HUDEP-2 (cell line): ENCODE data around the gene FAM184A.
"Not testable (repeated sequence)": the region's sequence is repeated elsewhere in the genome, so short reads cannot be mapped to it uniquely, and the experiment has no call there.

Experiments used
- DNase-seq, 76 experiments: peaks; one replicate each; lab custom pipeline; 2025; ENCODE audit not compliant: unreplicated experiment in 76 of 76; lab: John Stamatoyannopoulos, UW

FAM184A gene

DNA sequence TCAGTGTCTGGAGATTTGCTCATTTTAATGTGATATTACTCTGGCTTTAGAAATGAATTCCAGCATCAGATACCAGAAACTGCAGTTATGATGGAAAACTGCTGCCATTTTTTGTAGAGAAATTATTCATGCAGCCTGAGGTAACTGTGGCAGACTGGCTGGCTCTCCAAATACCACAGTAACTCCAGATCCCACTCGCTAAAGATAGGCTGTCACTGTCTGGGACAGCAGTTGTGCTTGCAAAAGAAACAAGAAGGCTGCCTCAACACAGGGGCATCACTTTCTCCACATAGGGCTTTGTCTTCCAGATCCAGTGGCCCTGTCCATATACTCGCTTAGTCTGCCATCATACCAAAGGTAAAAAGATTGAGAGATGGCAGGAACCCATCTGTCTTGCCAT, 52.7 kb downstream of the FAM184A start:
- DNase-seq, result no peak

DNA sequence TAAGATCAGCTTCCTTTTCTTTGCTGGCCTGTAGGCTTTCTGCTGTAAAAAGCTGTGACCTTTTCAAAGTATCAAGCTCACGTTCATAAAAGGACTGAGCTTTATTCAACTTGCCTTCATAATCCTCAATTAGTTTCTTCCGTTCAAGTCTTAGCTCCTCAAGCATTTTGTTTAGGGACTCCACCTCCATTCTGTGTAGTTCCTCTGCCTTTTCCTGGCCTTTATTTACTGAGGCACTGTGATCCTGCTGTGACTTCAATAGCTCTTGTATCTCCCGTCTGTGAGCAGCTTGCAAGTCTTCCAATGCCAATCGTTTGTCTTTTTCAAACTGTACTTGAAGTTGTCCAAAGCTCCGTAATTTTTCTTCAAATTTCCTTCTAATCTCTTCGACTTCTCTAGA, 54.4 kb downstream of the FAM184A start:
- DNase-seq, result no peak

DNA sequence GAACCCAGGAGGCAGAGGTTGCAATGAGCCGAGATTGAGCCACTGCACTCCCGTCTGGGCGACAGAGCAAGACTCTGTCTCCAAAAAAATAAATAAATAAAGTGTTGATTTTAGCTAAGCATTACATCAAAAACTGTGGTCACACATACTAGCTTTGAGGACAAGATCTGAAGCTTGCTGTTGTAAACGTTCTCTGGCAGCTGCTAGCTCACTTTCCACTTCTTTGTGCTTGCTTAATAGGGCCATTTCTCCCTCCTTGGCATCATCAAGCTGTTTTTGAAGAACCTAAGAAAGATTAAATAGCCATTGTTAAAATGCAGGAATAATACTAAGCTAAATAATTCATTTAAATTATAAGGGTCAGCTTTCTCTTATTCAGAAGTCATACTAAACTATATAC, 55.7 kb downstream of the FAM184A start:
- no peak for DNase-seq

DNA sequence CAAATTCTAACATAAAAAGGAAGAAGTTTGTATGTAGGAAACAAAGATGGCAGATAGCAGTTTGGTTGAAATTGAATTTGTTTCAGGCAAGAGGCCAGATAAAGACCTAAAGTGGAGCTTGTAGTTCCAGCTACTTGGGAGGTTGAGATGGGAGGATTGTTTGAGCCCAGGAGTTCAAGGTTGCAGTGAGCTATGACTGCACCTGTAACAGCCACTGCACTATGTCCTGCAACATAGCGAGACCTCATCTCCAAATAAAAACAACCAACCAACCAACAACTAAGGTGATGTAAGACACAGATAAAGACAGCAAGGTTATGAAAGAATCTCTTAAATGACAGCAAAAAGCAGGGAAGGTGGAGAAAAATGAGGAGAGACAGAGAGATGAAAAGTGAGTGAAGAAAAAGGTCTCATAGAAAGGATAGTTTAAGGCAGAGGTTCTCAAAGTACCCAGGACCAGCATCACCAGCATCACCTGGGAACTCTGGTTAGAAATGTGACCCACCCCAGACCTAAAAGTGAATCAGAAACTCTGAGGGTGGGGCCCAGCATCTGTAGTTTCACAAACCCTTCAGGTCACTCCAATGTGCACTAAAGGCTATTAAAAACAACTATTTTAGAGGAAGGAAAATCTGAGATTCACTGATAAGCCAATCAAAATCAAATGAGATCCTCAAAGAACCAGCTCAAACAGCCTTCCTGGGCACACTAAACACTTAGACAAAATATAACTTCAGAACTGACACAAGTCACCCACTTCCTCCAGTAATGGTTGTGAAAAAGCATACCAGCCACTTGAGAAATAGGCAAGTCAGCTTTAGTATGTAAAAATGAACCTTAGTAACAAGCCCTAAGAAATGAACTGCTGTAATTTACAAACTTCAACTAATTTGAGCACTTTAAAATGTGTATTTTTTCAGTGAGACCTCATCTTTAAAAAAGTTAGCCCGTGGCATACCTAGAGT, 57.6 kb downstream of the FAM184A start:
- no peak for DNase-seq

DNA sequence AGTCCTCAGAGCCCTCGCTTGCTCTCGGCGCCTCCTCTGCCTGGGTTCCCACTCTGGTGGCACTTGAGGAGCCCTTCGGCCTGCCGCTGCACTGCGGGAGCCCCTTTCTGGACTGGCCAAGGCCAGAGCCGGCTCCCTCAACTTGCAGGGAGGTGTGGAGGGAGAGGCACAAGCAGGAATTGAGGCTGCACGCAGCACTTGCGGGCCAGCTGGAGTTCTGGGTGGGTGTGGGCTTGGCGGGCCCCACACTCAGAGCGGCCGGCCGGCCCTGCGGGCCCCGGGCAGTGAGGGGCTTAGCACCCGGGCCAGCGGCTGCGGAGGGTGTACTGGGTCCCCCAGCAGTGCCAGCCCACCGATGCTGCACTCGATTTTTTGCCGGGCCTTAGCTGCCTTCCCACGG, 63.3 kb downstream of the FAM184A start:
- DNase-seq, result not testable (repeated sequence)

DNA sequence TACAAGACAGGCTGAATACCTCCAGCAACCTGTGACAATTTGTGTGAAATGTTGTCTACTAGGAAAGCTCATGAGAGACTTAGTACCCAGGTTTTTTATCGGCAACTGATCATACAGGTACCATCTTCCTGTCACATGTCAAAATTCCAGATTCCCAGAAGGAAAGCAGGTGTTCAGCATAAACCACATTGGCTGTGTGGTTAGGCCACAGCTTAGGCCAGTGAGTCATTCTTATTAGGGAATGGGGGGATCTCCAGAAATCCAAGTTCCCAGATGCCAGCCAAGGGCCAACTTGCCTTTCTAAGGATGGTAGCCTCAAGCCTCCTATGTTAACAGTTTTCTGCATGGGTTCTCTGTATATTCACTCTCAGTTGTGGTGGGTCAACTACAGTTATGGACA, 65.9 kb downstream of the FAM184A start:
- no peak for DNase-seq

DNA sequence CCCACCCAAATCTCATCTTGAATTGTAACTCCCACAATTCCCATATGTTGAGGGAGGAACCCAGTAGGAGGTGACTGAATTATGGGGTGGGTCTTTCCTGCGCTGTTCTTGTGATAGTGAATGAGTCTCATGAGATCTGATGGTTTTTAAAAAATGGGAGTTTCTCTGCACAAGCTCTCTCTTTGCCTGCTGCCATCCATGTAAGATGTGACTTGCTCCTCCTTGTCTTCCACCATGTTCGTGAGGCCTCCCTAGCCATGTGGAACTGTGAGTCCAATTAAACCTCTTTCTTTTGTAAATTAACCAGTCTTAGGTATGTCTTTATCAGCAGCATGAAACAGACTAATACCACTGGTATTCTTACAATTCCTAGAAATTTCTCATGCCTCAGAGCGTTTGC, 69.2 kb downstream of the FAM184A start:
- not testable (repeated sequence) for DNase-seq

DNA sequence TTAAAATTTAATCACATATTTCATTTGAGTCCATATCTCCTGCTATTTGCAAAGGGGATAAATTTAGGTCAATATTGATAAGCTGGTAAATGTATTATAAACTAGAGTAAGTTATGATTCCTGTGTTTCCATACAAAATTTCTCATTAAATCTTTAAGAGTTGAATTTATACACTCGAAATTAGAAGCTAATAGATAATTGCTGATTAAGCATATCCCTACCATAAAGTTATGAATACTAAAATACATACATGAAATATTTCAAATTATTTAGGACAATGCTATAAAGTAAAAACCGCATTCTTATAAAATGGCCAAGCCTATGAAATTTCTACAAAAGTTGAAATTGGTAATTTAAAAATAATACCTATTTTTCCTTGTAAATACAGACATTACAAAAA, 71.5 kb downstream of the FAM184A start:
- no peak for DNase-seq

DNA sequence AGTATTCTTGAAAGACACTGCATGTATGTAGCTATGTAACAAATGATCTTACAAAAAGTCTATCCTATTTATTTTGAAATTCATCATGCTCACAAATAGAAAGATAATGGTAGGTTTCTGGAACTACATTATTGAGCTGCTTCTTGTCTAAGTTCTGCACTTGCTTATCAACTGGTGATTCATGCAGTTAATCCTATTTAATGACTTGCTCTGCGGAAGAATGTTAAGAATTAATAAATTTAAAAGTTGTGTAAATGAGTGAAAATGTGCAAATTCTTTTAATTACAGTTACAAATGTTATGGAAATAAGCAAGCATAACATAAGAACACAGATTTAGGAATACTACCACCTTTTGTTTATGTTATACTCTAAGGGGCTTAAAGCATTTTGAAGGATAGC, 76.4 kb downstream of the FAM184A start:
- DNase-seq, result no peak

DNA sequence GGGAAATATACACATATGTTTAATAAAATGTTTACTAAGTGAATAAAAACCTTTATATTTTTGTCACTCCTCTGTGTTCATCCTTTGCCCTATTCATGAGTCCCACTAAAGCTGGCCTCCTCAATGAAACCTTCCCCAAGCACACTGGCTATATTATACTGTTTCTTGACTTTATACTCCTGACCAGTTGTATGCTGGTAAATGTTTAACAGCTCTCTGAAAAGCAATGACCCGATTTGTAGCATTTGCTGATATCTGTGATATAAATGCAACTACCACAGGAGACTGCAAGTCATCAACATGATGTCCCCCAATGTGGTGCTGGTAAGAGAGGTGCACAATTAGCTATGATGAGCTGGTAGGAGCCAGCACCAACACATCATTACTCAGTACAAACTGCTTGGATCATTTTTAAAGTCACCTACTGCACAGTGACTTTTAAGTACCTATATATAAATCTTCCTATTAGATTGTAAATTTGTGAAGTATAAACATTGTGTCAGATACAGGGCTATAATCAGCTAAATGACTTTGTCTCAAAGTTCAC, 78.9 kb downstream of the FAM184A start:
- DNase-seq, result no peak

DNA sequence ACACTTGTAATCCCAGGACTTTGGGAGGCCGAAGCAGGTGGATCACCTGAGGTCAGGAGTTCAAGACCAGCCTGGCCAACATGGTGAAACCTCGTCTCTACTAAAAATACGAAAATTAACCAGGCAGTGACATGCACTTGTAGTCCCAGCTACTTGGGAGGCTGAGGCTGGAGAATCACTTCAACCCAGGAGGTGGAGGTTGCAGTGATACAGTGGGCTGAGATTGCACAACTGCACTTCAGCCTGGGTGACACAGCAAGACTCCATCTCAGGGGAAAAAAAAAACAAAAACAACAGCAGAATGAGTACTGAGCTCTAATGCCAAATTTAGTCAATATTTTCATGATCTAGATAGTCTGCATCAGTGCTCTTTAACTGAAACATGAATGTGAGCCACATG, 81.0 kb downstream of the FAM184A start:
- not testable (repeated sequence) for DNase-seq

DNA sequence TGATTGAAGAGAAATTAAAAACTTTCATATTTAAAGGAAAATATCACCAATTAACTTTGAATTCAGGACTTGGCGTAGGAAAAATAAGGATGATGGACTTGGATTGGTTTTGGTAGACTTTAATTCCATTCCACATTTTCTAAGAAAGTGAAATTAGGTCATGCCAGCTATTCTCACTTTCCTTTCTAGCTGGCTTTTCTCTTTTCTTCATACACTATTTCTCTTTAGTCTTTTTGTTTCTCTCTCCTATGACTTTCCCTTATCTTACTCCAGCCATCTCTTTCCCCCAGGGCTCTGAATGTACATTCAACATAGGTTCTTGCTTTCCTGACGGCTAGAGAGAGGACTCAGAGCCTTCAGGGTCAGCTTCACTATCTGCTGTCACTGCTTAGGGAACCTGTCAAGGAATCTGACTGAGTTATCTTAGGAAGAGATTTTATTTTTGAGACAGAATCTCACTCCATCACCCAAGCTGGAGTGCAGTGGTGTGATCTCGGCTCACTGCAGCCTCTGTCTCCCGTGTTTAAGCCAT, 82.1 kb downstream of the FAM184A start:
- DNase-seq, result no peak

DNA sequence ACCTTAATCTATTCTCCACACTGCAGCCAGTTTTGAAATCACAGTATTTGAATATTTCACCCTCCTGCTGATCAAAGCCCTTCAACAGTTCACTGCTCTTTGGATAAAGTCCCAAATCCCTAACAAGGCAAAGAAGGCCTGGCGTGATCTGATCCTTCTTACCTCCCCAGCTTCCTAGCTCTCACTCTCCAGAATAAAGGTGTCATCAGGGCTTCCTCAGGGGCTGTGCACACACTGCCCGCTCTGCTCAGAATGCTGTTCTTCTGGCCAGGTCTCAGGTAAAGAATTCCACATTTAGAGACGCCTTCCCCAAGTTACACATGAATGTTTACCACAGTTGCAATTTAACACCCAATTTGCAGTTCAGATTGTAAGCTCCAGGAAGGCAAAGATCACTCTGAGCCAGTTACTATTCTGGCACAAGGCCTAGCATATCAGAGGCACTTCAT, 84.6 kb downstream of the FAM184A start:
- DNase-seq, result no peak

DNA sequence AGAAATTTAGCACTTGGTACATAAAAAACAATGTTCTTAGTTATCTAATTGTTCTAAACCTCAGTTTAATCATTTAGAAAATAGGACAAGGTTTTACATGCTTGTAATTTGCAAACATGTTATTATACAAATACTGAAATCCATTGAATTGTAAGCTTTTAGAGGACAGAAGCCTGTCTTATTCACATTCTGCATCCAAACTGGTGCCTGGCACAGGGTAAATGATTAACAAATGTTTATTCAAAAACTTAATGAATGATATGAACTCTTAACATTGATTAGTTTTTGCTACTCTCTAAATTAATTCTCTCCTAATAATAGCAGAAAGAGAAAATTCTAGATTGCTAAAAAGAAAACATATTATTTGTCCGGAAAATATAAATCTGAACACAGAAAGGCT, 85.1 kb downstream of the FAM184A start:
- DNase-seq, result no peak

DNA sequence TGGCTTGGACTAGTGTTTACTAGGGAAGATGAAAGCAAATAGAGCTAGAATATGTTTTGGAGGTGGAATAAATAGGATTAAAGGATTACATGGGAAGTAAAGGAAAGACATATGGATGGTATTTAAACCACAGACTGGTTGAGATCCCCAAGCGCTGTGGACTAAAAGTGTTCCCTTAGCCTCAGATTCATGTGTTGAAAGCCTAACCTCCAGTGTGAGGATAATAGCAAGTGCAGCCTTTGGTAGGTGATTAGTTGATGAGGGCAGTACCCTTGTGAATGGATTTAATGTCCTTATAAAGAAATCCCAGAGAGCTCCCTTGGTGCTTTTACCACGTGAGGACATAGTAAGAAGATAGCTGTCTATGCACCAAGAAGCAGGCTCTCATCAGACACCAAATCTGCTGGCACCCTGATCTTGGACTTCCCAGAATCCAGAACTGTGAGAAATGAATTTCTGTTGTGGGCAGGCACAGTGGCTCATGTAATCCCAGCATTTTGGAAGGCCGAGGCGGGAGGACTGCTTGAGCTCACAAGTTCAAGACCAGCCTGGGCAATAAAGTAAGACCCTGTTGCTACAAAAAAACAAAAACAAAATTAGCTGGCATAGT, 86.2 kb downstream of the FAM184A start:
- DNase-seq, result no peak

DNA sequence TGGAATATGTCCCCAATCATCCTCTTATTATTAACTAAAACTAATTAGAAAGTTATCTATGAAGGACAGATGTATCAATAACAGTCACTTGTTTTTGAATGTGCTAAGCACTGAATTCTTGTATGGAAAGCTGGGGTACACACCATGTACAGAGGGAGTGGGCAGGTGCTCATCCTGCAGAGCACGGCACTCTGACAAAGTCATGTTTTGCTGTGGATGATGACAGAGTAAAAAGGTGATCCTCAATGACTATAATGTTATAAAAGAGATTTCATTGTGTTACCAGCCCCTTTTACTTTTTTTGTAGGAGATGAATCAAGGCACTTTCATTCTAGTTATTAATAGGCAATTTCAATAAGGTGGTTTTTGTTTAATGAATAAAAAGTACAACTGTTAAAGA, 92.2 kb downstream of the FAM184A start:
- DNase-seq, result no peak

DNA sequence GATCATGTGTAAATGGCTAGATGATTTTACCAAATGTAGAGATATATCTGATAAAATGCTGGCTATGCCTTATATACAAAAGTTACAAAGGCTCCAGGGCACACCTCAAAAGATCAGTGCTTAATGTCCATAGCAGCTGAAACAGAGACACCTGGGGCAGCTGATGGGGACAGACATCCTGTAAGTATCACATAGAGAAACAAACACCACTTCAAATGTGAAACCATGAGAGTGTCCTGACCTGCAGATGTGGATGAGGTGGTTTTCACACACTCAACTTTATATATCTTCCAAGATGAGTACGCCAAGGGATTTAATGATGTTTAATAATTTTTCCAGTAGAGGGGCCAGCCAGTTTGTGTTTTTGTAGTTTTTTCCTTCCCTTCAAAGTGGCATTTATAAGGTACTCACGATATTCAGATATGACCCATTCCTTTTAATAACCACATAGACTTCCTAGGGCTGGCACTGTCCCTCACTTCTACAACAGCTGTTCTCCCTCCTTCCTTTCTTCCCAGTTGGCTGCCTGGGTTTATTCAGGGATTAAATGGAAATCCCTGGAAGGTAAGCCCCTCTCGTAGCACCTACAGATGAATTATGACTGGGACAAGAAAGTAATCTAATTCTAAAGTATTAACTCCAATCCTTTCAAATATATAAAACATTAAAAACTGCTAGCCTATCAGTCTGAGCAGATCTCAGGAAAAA, 93.2 kb downstream of the FAM184A start:
- DNase-seq, result no peak

DNA sequence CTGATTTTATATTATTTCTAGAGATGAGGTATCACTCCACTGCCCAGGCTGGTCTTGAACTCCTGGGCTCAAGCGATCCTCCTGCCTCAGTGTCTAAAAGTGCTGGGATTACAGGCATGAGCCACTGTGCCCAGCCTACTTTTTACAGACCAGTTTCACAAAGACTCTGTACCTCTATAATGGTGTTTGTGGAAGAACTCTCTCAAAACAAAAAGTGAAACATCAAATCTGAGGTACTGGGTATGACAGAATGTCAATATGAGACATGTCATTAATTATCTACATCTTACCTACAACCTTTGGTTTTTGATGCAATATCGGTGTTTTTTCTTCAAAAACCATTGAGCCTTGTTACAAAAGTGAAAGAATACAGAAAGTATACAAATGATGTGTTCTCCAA, 94.1 kb downstream of the FAM184A start:
- no peak for DNase-seq

DNA sequence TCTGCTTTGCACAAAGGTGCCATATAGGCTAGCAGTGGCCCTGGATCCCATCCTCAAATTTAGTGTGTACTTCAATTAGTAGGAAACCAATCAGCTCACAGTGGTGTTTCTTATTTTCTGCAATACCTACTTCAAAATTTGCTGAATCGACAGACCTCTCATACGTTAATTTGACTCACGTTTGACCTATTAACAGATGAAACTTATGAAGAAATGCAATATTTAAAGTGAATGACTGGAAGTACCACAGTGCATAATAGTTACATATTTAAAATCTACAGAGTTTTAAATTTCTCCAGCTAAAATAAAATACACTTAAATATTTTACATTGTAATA, 95.9 kb downstream of the FAM184A start:
- no peak for DNase-seq

DNA sequence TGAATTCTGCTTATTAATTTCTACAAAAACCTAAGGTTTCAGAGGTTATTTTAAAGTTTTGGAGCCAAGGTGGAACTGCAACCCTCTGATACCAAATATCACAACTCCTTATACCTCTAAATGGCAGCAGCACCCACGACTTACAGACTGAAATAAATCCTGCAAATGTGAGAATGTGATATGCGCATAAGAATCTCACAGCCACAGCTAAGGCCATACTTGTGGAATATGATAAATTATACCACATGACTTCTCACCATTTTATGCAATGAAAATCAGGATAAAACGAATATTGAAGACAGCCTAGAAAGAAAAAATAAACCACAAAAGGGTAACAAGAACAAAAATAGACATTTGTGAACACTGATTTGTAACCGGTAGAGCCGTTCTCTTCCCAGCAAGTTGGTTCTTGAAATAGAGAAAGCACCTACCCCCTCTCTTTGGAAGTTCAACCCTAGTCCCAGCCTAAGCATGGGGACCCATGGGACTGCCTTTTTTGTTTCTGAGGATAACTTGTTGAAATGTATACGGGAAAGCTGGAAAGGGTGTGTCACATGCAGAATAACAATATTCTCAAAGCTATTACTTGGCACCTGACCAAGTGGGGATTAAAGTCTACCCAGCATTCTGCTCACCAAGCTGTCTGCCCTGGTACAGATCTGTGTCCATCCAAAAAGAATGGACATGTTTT, 96.4 kb downstream of the FAM184A start:
- no peak for DNase-seq

DNA sequence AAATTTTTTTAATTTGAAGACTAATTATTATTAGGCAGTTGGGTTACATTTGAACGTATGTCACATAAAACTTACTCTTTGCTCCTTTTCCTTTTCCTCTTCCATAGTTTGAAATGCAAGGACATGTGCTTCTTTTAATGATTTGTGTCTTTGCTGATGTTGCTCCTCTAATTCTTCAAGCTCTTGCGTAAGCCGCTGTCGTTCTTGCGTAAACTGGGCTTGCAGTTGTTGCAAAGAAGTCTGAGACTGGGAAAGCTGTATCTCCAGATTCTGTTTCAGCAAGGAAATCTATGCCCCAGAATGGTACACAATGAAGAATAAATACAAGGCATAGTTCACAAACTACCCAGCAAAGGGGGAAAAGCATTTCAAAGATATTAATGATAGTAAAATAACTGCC, 98.4 kb downstream of the FAM184A start:
- no peak for DNase-seq
